ENCODE data around the gene PIK3R6. TPM values are rescaled to one million over a fixed set of nuclear protein-coding genes. Genes with fewer than 3 reads are reported as not detected.

The PIK3R6 gene
- total RNA-seq, 1 donor from 2014 or later, result 2.5 TPM

GRCh38 chr17:8794636-8795035 is 72.8 kb downstream of the PIK3R6 start:
- Histone ChIP-seq H3K4me3 (no peak overlapping the region), H3K27me3 (ENCODE audit: low read depth) (peaks cover 19% of the 10 kb centered on the region), H3K36me3 (no peaks in the 10 kb centered on the region), H3K27ac (peak overlapping the region; percentile 7), H3K9me3 (no peaks in the 10 kb centered on the region), H3K4me1 (peaks cover 4% of the 10 kb centered on the region)
- ATAC-seq, result no peak
- TF ChIP-seq CTCF (IDR thresholded peaks at IDR 0.05), result no peak
- DNase-seq, result no peak
- intact Hi-C loops (cut with DNase I), result no loop called here

- no peak for TF ChIP-seq CTCF (IDR thresholded peaks at IDR 0.05)
- intact Hi-C loops (cut with DNase I), result no loop called here
- DNase-seq (no peak), ATAC-seq (no peak)
- H3K27ac ChIP-seq, result no peak overlapping the region
- H3K27me3 ChIP-seq (ENCODE audit: low read depth), result peaks cover 13% of the 10 kb centered on the region
- no peaks in the 10 kb centered on the region for H3K9me3 ChIP-seq
- H3K4me1 ChIP-seq, result peaks cover 8% of the 10 kb centered on the region
- no peaks in the 10 kb centered on the region for H3K36me3 ChIP-seq
- no peak overlapping the region for H3K4me3 ChIP-seq
Measured at GRCh38 chr17:8793649-8794048, 73.8 kb downstream of the PIK3R6 start.

GRCh38 chr17:8792646-8793045 is 74.8 kb downstream of the PIK3R6 start:
- no peak for DNase-seq
- no peak overlapping the region for H3K4me3 ChIP-seq
- intact Hi-C loops (cut with DNase I), result no loop called here

GRCh38 chr17:8791910-8792270 is 75.6 kb downstream of the PIK3R6 start:
- Histone ChIP-seq H3K4me1 (peaks cover 8% of the 10 kb centered on the region), H3K9me3 (no peaks in the 10 kb centered on the region), H3K27me3 (ENCODE audit: low read depth) (no peaks in the 10 kb centered on the region), H3K27ac (no peak overlapping the region), H3K4me3 (no peak overlapping the region), H3K36me3 (no peaks in the 10 kb centered on the region)
- ATAC-seq, result no peak
- no peak for DNase-seq
- intact Hi-C loops (cut with DNase I), result no loop called here
- TF ChIP-seq CTCF (IDR thresholded peaks at IDR 0.05), result no peak

More at GRCh38 chr17:8792646-8793045, 74.8 kb downstream of the PIK3R6 start:
- H3K4me1 ChIP-seq, result peaks cover 8% of the 10 kb centered on the region
- ATAC-seq, result no peak
- H3K9me3 ChIP-seq, result no peaks in the 10 kb centered on the region
- H3K27me3 ChIP-seq (ENCODE audit: low read depth), result peaks cover 3% of the 10 kb centered on the region
- no peak for TF ChIP-seq CTCF (IDR thresholded peaks at IDR 0.05)
- H3K27ac ChIP-seq, result no peak overlapping the region
- no peaks in the 10 kb centered on the region for H3K36me3 ChIP-seq

GRCh38 chr17:8791248-8791909 is 76.1 kb downstream of the PIK3R6 start:
- intact Hi-C loops (cut with DNase I), result no loop called here
- DNase-seq (no peak), ATAC-seq (no peak)
- TF ChIP-seq CTCF (IDR thresholded peaks at IDR 0.05), result no peak
- no peaks in the 10 kb centered on the region for H3K36me3 ChIP-seq
- no peak overlapping the region for H3K4me3 ChIP-seq
- no peaks in the 10 kb centered on the region for H3K9me3 ChIP-seq
- peaks cover 8% of the 10 kb centered on the region for H3K4me1 ChIP-seq
- H3K27me3 ChIP-seq (ENCODE audit: low read depth), result no peaks in the 10 kb centered on the region
- H3K27ac ChIP-seq, result no peak overlapping the region

Data from lower lobe of right lung (tissue), 2 donors.